ENCODE results near the gene DAAM2. TPM values are rescaled to one million over a fixed set of nuclear protein-coding genes. Genes with fewer than 3 reads are reported as not detected.

DAAM2 gene
- polyA plus RNA-seq, 1 of the 3 experiments (the other 2 are of a cell fraction): 0.20 TPM

- H3K4me1 ChIP-seq (ENCODE audit: control insufficient read depth in 1 of 2, insufficient read depth in 2 of 2, low read depth in 1 of 2, low read length in 1 of 2): peaks cover 0 to 4% of the 10 kb centered on the region in 2 experiments; a peak in 1 of 4 replicates
- no peak overlapping the region for H3K9ac ChIP-seq
- no peaks in the 10 kb centered on the region for H3F3A ChIP-seq (replicated peaks; ENCODE audit: insufficient read depth)
- H3K9me2 ChIP-seq: no peaks in the 10 kb centered on the region
- H3K27ac ChIP-seq (ENCODE audit: low read depth in 2 of 2, low read length in 1 of 2): no peak overlapping the region
- H3K79me2 ChIP-seq (ENCODE audit: insufficient read depth): no peaks in the 10 kb centered on the region
- WGBS (ENCODE audit: low lambda C conversion rate): 95% methylated on average over 6 of the region's 6 CpGs
- ChIA-PET POLR2A (no interaction called here), CTCF (interaction anchor here (1.1 to 1.6 kb wide), 3 partner anchors 36 to 542 kb away, joined by 3 to 6 read pairs (median 4); no protein-coding TSS in a partner anchor)
- TF ChIP-seq, protein P1, sequence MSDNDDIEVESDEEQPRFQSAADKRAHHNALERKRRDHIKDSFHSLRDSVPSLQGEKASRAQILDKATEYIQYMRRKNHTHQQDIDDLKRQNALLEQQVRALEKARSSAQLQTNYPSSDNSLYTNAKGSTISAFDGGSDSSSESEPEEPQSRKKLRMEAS (IDR thresholded peaks at IDR 0.05; ENCODE audit: low read depth): no peak
- TF ChIP-seq REST (IDR thresholded peaks at IDR 0.05; ENCODE audit: low read depth, low read length): no peak
- TF ChIP-seq CHD2 (IDR thresholded peaks at IDR 0.05; ENCODE audit: low read length, partially characterized antibody): no peak
- TF ChIP-seq FOXM1 (IDR thresholded peaks at IDR 0.05; ENCODE audit: low read depth): no peak
- TF ChIP-seq, protein P2, sequence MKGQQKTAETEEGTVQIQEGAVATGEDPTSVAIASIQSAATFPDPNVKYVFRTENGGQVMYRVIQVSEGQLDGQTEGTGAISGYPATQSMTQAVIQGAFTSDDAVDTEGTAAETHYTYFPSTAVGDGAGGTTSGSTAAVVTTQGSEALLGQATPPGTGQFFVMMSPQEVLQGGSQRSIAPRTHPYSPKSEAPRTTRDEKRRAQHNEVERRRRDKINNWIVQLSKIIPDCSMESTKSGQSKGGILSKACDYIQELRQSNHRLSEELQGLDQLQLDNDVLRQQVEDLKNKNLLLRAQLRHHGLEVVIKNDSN (IDR thresholded peaks at IDR 0.05; ENCODE audit: borderline replicate concordance, low read depth): no peak
- no peak for TF ChIP-seq TAF1 (IDR thresholded peaks at IDR 0.05; ENCODE audit: borderline replicate concordance, low read depth, low read length)
- TF ChIP-seq YY1 (IDR thresholded peaks at IDR 0.05; ENCODE audit: low read depth): no peak
- no peak overlapping the region for H3K4me3 ChIP-seq (ENCODE audit: low read depth in 2 of 2, low read length in 1 of 2)
- H3K4me2 ChIP-seq: no peak overlapping the region
- no peaks in the 10 kb centered on the region for H3K36me3 ChIP-seq (replicated peaks in 1 of 2; ENCODE audit: control insufficient read depth in 1 of 2, insufficient read depth in 2 of 2, low read length in 1 of 2)
- no peak for DNase-seq
- no peaks in the 10 kb centered on the region for H3K9me3 ChIP-seq
- H4K20me1 ChIP-seq (ENCODE audit: insufficient read depth): no peaks in the 10 kb centered on the region
- H3K27me3 ChIP-seq (ENCODE audit: insufficient read depth): no peaks in the 10 kb centered on the region
- no peak overlapping the region for H2AFZ ChIP-seq (ENCODE audit: low read depth)
Observed at GRCh38 chr6:39903656-39904055, 111.5 kb downstream of the DAAM2 start.

DNA sequence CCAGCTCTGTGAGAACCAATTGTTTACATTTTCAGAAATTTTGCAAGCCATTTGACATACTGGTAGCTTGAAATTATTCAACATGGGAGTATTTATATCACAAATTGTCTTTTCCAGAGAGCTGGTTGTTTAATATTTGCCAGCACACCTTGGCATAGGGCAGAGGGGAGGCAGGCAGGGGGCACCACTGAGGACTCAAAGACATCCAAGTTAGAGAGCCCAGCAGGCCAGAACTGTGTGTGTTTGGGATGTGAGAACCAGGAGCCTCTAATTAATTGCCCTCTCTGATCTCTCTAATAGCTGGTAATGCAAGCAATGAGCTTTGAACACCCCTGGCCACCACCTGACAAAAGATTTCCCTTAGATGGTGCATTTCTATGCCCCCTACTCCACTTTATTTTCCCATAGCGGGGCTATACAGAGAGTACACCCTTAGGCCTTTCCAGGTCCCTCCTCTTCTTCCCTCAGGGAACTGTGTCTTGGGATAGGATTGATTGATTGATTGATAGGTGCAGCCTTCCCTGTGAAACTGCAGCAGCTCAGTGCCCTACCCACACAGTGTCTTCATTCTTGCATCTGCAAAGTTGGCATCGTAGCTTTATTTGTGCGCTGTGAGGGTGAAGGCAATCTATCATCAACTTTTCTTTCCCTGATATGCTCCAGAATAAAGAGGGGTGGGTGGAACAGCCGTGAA is 112.9 kb downstream of the DAAM2 start:
- no peak for DNase-seq
- CTCF ChIA-PET: interaction anchor here (0.6 to 1.7 kb wide), 4 partner anchors 12 to 543 kb away, joined by 3 to 6 read pairs (median 4); no protein-coding TSS in a partner anchor
- Histone ChIP-seq H2AFZ (ENCODE audit: low read depth) (no peak overlapping the region), H3K36me3 (replicated peaks in 1 of 2; ENCODE audit: control insufficient read depth in 1 of 2, insufficient read depth in 2 of 2, low read length in 1 of 2) (no peaks in the 10 kb centered on the region), H4K20me1 (ENCODE audit: insufficient read depth) (no peaks in the 10 kb centered on the region), H3K27me3 (ENCODE audit: insufficient read depth) (no peaks in the 10 kb centered on the region), H3K4me2 (no peak overlapping the region), H3K79me2 (ENCODE audit: insufficient read depth) (no peaks in the 10 kb centered on the region), H3K9ac (no peak overlapping the region), H3F3A (replicated peaks; ENCODE audit: insufficient read depth) (no peaks in the 10 kb centered on the region), H3K9me2 (no peaks in the 10 kb centered on the region), H3K4me3 (ENCODE audit: low read depth in 2 of 2, low read length in 1 of 2) (no peak overlapping the region), H3K9me3 (no peaks in the 10 kb centered on the region), H3K4me1 (ENCODE audit: control insufficient read depth in 1 of 2, insufficient read depth in 2 of 2, low read depth in 1 of 2, low read length in 1 of 2) (peaks cover 0 to 4% of the 10 kb centered on the region in 2 experiments; a peak in 1 of 4 replicates), H3K27ac (ENCODE audit: low read depth in 2 of 2, low read length in 1 of 2) (no peak overlapping the region; a peak in 1 of 4 replicates)
- 75% methylated on average over 4 of the region's 4 CpGs for WGBS (ENCODE audit: low lambda C conversion rate)
- POLR2A ChIA-PET: no interaction called here
- TF ChIP-seq GABPA (IDR thresholded peaks at IDR 0.05; ENCODE audit: low read depth) (no peak), SMC3 (IDR thresholded peaks at IDR 0.05; ENCODE audit: low read depth, low read length) (no peak), RCOR1 (IDR thresholded peaks at IDR 0.05; ENCODE audit: low read length) (no peak), NFIC (IDR thresholded peaks at IDR 0.05; ENCODE audit: borderline replicate concordance) (no peak), FOSL2 (IDR thresholded peaks at IDR 0.05; ENCODE audit: borderline replicate concordance, low read depth) (no peak), MXI1 (IDR thresholded peaks at IDR 0.05; ENCODE audit: low read depth, low read length) (no peak), ZBTB33 (IDR thresholded peaks at IDR 0.05; ENCODE audit: borderline replicate concordance, low read depth) (no peak), CHD2 (IDR thresholded peaks at IDR 0.05; ENCODE audit: low read length, partially characterized antibody) (no peak), RXRA (IDR thresholded peaks at IDR 0.05; ENCODE audit: borderline replicate concordance, low read depth) (no peak), JUND (IDR thresholded peaks at IDR 0.05) (no peak), NRF1 (IDR thresholded peaks at IDR 0.05; ENCODE audit: low read depth, low read length) (no peak), EP300 (IDR thresholded peaks at IDR 0.05; ENCODE audit: borderline replicate concordance in 1 of 2, low read depth in 1 of 2, low read length in 1 of 2) (no peak), RAD21 (IDR thresholded peaks at IDR 0.05; ENCODE audit: low read length) (no peak), TAF1 (IDR thresholded peaks at IDR 0.05; ENCODE audit: borderline replicate concordance, low read depth, low read length) (no peak)
- TF ChIP-seq, protein P1 (IDR thresholded peaks at IDR 0.05; ENCODE audit: low read depth): no peak
- TF ChIP-seq, protein P2 (IDR thresholded peaks at IDR 0.05; ENCODE audit: borderline replicate concordance, low read depth): no peak
